Skeletal muscle cell (primary cell): Measurements from ENCODE around the gene SETX.
"Not testable (repeated sequence)": the region's sequence is repeated elsewhere in the genome, so short reads cannot be mapped to it uniquely, and the experiment has no call there.

ENCODE experiments used
- DNase-seq: peaks from one replicate; pipeline ENCODE4 v3.0.0-alpha.2; 2010; ENCODE audit warnings: low read depth
- H3K4me3 ChIP-seq: 2 replicates; pipeline ENCODE4 v1.5.1; 2011; ENCODE audit warnings: low read depth, mild to moderate bottlenecking, control low read depth, low read length, moderate library complexity

Gene SETX

GRCh38 chr9:132354637-132355355 lies at the start of gene SETX:
Gene SETX (minus strand): TSS chr9:132354986. CDS start chr9:132349428, 5,558 bp downstream.
- peak within 1 kb of the TSS; percentile 86 for H3K4me3 ChIP-seq
- DNase-seq = peak; percentile 90

DNA sequence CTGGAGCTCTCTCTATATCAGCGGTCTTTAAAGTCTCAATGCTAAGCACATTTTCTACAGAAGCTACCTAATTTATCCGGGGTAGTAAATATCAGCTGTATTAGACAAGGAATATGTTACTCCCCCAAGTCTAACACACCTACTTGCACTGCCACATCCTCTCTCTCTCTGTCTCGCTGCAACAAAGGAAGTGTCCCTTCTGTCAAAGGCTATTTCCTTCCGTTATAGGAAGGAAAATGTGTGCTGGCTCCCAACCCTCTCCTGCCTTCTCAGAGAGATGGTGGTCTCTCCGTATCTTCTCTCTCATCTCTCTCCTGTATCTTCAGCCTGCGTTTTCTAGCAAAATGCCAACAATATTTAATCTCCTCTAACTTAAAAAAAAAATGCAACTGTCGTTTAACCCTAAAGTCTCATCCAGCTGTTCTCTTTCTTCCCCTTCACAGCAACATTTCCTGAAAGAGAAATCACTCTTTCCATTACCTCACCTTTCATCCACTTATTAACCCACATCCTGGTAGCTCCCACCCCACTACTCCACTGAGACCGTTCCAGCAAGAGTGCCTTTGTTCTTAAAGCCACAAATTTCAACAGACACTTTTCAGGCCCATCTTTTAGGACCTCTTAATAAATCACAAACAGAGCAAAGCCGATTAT lies 49.6 kb upstream of the SETX start:
- no peak overlapping the region for H3K4me3 ChIP-seq
- no peak for DNase-seq

- no peak for DNase-seq
- no peak overlapping the region for H3K4me3 ChIP-seq
Observed at GRCh38 chr9:132401824-132402223, 47.0 kb upstream of the SETX start.

DNA sequence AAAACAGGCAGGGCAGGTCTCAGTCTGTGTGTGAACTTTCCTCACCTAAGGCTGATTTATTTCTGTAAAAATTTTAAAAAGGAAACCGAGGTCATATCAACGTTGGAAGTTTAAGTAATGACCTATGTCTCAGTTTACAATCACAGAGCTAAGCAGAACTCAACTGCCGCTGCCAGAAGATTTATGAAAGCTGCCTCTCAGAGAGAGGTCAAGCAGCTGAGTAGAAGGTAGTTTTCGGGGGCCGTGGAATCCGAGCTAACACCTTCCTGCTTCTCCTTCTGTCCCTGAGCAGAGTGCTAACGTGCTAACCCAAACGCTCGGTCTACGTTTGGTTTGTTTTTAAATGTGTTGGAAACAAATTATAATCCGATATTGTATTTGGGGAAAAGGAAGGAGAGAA lies 40.8 kb upstream of the SETX start:
- DNase-seq = no peak
- no peak overlapping the region for H3K4me3 ChIP-seq

GRCh38 chr9:132391449-132391848 lies 36.7 kb upstream of the SETX start:
- no peak overlapping the region for H3K4me3 ChIP-seq
- DNase-seq = no peak

- H3K4me3 ChIP-seq = no peak overlapping the region
- DNase-seq = no peak
Observed at GRCh38 chr9:132390966-132391365, 36.2 kb upstream of the SETX start.

DNA sequence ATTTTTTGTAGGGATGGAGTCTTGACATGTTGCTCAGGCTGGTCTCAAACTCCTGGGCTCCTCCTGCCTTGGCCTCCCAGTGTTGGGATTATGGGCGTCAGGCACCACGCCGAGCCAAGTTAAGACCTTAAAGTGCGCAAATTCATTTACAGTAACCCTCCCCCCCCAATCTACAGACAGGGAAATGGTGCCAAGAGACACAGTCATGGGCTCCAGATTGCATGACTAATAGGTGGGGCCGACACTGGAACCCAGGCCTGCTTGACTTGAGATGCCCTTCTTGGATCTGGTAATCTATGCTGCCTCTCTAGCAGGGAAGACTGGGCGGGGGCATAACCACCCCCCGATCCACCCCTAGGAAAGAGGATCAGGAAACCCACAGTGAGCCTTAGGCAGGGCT lies 32.3 kb upstream of the SETX start:
- DNase-seq = no peak

DNA sequence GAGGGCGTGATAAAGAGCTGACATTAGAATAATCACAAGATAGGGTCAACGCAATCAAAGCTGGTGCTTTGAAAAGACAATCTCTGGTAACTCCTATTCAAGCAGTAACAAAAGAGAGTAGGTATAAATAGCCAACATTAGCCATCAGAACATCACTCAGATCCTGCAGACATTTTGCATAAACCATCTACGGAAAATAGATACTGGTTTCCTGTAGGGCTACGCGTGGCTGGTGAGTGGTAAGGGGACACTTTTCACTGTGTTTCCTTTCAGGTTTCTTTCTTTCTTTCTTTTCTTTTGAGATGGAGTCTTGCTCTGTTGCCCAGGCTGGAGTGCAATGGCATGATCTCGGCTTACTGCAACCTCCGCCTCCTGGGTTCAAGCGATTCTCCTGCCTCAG lies 29.6 kb upstream of the SETX start:
- H3K4me3 ChIP-seq = no peak overlapping the region
- no peak for DNase-seq

More for the DNA sequence above, 32.3 kb upstream of the SETX start:
- no peak overlapping the region for H3K4me3 ChIP-seq

- DNase-seq = no peak
- no peak overlapping the region for H3K4me3 ChIP-seq
Observed at GRCh38 chr9:132383462-132383883, 28.7 kb upstream of the SETX start.

DNA sequence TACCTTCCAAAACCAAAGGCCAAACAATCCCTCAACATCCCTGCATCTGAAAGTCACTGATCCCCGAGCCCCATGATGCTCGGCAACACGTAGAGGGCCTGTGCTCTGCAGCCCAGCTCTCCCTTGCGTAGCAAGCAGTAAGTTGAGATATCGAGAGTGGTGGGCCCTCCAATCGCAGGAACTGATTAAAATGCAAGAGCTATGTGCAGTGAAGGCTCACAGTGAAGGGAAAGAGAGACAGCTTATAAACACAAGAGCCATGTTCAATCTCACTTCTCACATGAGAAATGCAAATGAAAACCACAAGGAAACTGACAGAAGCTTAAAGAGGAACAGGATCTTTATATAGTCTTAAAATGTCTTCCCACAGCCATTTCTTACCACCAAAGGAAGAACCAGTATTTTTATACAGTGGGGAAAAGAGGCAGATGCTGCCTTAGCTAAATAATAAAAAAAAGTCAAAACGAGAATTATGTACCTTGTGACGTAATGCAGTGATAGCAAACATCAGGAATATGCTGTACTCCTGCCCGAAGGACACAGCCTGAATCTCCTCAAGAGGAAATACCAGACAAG lies 27.3 kb upstream of the SETX start:
- DNase-seq = no peak
- H3K4me3 ChIP-seq = no peak overlapping the region

DNA sequence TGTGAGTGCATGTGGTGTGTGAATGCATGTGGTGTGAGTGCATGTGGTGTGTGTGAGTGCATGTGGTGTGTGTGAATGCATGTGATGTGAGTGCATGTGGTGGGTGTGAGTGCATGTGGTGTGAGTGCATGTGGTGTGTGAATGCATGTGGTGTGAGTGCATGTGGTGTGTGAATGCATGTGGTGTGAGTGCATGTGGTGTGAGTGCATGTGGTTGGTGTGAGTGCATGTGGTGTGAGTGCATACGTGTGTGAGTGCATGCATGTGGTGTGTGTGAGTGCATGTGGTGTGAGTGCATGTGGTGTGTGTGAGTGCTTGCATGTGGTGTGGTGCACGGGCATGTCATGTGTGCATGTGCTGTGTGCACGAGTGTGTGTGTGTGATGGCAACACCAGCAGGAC lies 23.6 kb upstream of the SETX start:
- not testable (repeated sequence) for H3K4me3 ChIP-seq, DNase-seq

DNA sequence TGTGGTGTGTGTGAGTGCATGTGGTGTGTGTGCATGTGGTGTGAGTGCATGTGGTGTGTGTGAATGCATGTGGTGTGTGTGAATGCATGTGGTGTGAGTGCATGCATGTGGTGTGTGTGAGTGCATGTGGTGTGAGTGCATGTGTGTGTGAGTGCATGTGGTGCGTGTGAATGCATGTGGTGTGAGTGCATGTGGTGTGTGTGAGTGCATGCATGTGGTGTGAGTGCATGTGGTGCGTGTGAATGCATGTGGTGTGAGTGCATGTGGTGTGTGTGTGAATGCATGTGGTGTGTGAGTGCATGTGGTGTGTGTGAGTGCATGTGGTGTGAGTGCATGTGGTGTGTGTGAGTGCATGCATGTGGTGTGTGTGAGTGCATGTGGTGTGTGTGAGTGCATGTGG lies 23.0 kb upstream of the SETX start:
- H3K4me3 ChIP-seq, DNase-seq: not testable (repeated sequence)

DNA sequence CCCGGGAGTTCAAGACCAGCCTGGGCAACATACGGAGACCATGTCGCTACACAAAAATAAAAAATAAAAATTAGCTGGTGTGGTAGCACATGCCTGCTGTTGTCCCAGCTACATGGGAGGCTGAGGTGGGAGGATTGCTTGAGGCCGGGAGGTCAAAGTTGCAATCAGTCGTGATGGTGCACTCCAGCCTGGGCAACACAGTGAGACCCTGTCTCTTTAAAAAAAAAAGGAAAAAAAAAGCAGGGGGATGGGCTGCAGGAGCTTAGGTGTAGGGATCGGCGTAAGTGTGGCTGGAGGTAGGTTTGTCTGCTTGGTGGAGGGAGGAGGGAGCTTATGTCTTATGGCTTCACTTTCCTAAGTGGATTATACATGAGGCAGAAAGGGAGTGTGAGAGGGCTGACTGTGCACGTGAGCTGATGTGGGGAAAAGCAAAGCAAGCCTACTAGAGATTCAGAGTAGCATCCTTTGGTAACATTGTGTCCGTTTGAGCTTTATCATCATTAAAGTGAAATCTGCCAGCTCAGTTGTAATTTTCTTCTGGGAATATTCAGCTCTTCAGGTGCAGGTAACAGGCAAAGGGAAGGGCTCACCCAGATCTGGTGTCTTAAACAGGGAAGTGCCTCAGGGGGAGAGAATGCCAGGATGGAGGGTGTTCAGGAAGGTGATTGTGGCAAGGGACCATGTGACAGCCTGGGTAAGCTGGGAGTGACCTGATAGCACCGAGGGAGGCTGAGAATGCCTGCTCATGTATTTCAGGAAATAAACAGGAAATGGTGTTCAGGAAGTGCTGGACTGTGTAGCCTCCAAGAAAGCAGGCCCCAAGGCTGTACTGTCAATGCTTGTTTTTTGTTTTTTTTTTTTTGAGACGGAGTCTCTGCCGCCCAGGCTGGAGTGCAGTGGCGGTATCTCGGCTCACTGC lies 17.6 kb upstream of the SETX start:
- no peak for DNase-seq
- no peak overlapping the region for H3K4me3 ChIP-seq

GRCh38 chr9:132370592-132370991 lies 15.8 kb upstream of the SETX start:
- no peak for DNase-seq
- H3K4me3 ChIP-seq = no peak overlapping the region

DNA sequence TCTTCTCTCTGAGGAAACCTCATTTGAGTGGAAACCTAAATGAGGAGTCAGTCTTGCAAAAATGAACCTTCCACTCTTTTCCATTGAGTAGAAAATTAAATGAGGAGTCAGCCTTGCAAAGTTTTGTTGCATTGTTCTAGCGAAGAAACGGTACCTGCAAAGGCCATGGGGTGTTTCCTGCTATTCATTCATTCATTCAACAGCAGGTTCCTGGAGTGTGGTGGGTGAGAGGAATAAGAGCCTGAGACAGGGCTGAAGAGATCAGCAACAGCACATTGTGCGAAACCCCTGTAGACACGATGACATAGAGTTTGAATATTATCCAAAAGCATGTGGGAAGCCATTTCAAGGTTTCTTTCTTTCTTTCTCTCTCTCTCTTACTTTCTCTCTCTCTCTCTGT lies 14.6 kb upstream of the SETX start:
- no peak for DNase-seq
- H3K4me3 ChIP-seq = no peak overlapping the region

- DNase-seq = peak; percentile 19
- H3K4me3 ChIP-seq = no peak overlapping the region
Observed at GRCh38 chr9:132367613-132368313, 13.0 kb upstream of the SETX start.

GRCh38 chr9:132366481-132366880 lies 11.7 kb upstream of the SETX start:
- no peak for DNase-seq
- no peak overlapping the region for H3K4me3 ChIP-seq

- no peak for DNase-seq
- no peak overlapping the region for H3K4me3 ChIP-seq
Observed at GRCh38 chr9:132365986-132366385, 11.2 kb upstream of the SETX start.

DNA sequence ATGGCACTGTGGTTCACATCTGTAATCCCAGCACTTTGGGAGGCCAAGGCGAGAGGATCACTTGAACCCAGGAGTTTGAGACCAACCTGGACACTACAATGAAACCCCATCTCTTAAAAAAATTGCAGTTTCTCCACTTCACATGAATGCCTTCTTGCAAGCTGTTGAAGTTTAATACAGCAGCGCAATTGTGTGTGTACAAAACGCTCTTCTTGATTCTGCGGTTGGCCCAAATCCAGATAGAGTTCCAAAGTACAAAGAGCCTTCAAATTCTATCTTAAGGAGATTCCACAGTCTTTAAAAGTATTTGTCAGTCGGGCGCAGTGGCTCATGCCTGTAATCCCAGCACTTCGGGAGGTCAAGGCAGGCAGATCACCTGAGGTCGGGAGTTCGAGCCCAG lies 9.3 kb upstream of the SETX start:
- H3K4me3 ChIP-seq = no peak overlapping the region
- no peak for DNase-seq
